ENCODE data around the gene UNC119B. TPM values are rescaled to one million over a fixed set of nuclear protein-coding genes. Genes with fewer than 3 reads are reported as not detected.

UNC119B gene
- total RNA-seq, 2 experiments from 2014 or later: 17.2 to 27.4 TPM

- intact Hi-C loops (cut with micrococcal nuclease; ENCODE audit: unreplicated experiment): loop anchor here (2.0 to 10.0 kb wide), 2 partner anchors 82 to 138 kb away; partner anchors contain the start of gene SPPL3
- BruUV-seq (replicated peaks): no TSS peak
- ChIA-PET POLR2A (interaction anchor here (0.6 to 1.8 kb wide), 7 partner anchors 11 to 185 kb away, joined by 3 to 7 read pairs (median 4); partner anchors contain the start of gene POP5), CTCF (ENCODE audit: unreplicated experiment) (no interaction called here)
- peak overlapping the region; percentile 78 for H3K4me2 ChIP-seq (ENCODE audit: low read length)
- H3K9me2 ChIP-seq (ENCODE audit: insufficient read depth, low read length): no peaks in the 10 kb centered on the region
- no peaks in the 10 kb centered on the region for H3K79me2 ChIP-seq (ENCODE audit: insufficient read depth, low read depth, low read length)
- H3K4me1 ChIP-seq (ENCODE audit: insufficient read depth, low read length, poor library complexity, severe bottlenecking): peaks cover 52% of the 10 kb centered on the region
- no peak overlapping the region for H2AFZ ChIP-seq (ENCODE audit: low read length)
- H3K9me3 ChIP-seq (ENCODE audit: low read length): no peaks in the 10 kb centered on the region
- DNase-seq (ENCODE audit: low spot score): no peak
- H3K4me3 ChIP-seq (ENCODE audit: low read depth, low read length, poor library complexity, severe bottlenecking): no peak overlapping the region
- H4K20me1 ChIP-seq (ENCODE audit: insufficient read depth, low read length): no peaks in the 10 kb centered on the region
- no peak for TF ChIP-seq EZH2phosphoT487 (IDR thresholded peaks at IDR 0.05; ENCODE audit: borderline replicate concordance, low read depth, low read length)
- TF ChIP-seq CTCF (conservative IDR thresholded peaks at IDR 0.05; ENCODE audit: low read length): no peak
- H3K36me3 ChIP-seq (ENCODE audit: insufficient read depth, low read length): peaks cover 48% of the 10 kb centered on the region
- peak overlapping the region; percentile 90 for H3K27ac ChIP-seq (ENCODE audit: low read depth, low read length, poor library complexity, severe bottlenecking)
Measured at GRCh38 chr12:120766566-120766965, 56.3 kb downstream of the UNC119B start.

- Histone ChIP-seq H3K9me2 (ENCODE audit: insufficient read depth, low read length) (no peaks in the 10 kb centered on the region), H2AFZ (ENCODE audit: low read length) (no peak overlapping the region), H3K79me2 (ENCODE audit: insufficient read depth, low read depth, low read length) (no peaks in the 10 kb centered on the region), H4K20me1 (ENCODE audit: insufficient read depth, low read length) (no peaks in the 10 kb centered on the region), H3K36me3 (ENCODE audit: insufficient read depth, low read length) (peaks cover 48% of the 10 kb centered on the region), H3K4me1 (ENCODE audit: insufficient read depth, low read length, poor library complexity, severe bottlenecking) (peaks cover 55% of the 10 kb centered on the region), H3K9me3 (ENCODE audit: low read length) (no peaks in the 10 kb centered on the region), H3K27ac (ENCODE audit: low read depth, low read length, poor library complexity, severe bottlenecking) (peak overlapping the region; percentile 90), H3K4me2 (ENCODE audit: low read length) (peak overlapping the region; percentile 78), H3K4me3 (ENCODE audit: low read depth, low read length, poor library complexity, severe bottlenecking) (peak overlapping the region; percentile 51)
- CTCF ChIA-PET (ENCODE audit: unreplicated experiment): no interaction called here
- DNase-seq (ENCODE audit: low spot score): peak; percentile 89
- TF ChIP-seq CTCF (conservative IDR thresholded peaks at IDR 0.05; ENCODE audit: low read length): peak; percentile 69
- TF ChIP-seq EZH2phosphoT487 (IDR thresholded peaks at IDR 0.05; ENCODE audit: borderline replicate concordance, low read depth, low read length): no peak
- POLR2A ChIA-PET: interaction anchor here (0.6 to 1.1 kb wide), 3 partner anchors 8 to 96 kb away, joined by 3 to 5 read pairs (median 4); no protein-coding TSS in a partner anchor
- no TSS peak for BruUV-seq (replicated peaks)
- intact Hi-C loops (cut with micrococcal nuclease; ENCODE audit: unreplicated experiment): loop anchor here (2.0 to 10.0 kb wide), 2 partner anchors 81 to 137 kb away; partner anchors contain the start of gene SPPL3
Measured at GRCh38 chr12:120767071-120768024, 57.1 kb downstream of the UNC119B start.

Measured in OCI-LY7 (cell line).